A673 (cell line): ENCODE data around the gene ADH1B. TPM values are rescaled to one million over a fixed set of nuclear protein-coding genes. Genes with fewer than 3 reads are reported as not detected.
"Not testable (repeated sequence)": the region's sequence is repeated elsewhere in the genome, so short reads cannot be mapped to it uniquely, and the experiment has no call there.

Experiments
- BruUV-seq: library from RNA; stranded (reverse); fragments of 400-500 nt; replicated peaks from 2 replicates; lab custom pipeline; 2021; lab: Mats Ljungman, UMichigan
- CTCF ChIA-PET: fragments of 300-600 bp; sonication (Branson Sonifier 250); formaldehyde crosslinking; loops from one replicate; lab custom pipeline; 2022; ENCODE audit warnings: antibody characterized with exemption; lab: Charles Lee
- POLR2A ChIA-PET: fragments of 300-600 bp; sonication (Branson Sonifier 250); formaldehyde crosslinking; loops from one replicate; lab custom pipeline; 2022; ENCODE audit warnings: antibody characterized with exemption; ENCODE audit not compliant: low non-redundant PET; lab: Charles Lee
- DNase-seq: peaks from one replicate; pipeline ENCODE4 v3.0.0-alpha.2; 2015; ENCODE audit warnings: low spot score
- H3K27ac ChIP-seq: fragments of 200-600 bp; sonication (generic); 2 replicates; pipeline ENCODE4 v1.5.1; 2016; ENCODE audit warnings: mixed run types, low read depth, mild to moderate bottlenecking, mixed read lengths, antibody characterized with exemption, low read length; ENCODE audit not compliant: poor library complexity, severe bottlenecking
- H3K27me3 ChIP-seq: fragments of 200-600 bp; sonication (generic); replicated peaks from 2 replicates; pipeline ENCODE4 v1.6.1; 2017; ENCODE audit warnings: mixed run types, low read depth, mild to moderate bottlenecking, mixed read lengths, antibody characterized with exemption, low read length; ENCODE audit not compliant: insufficient read depth, poor library complexity
- H3K36me3 ChIP-seq: fragments of 200-600 bp; sonication (generic); 2 replicates; pipeline ENCODE4 v1.6.1; 2016; ENCODE audit warnings: mixed run types, mild to moderate bottlenecking, mixed read lengths, antibody characterized with exemption, low read length; ENCODE audit not compliant: insufficient read depth, poor library complexity, severe bottlenecking
- H3K4me1 ChIP-seq: fragments of 200-600 bp; sonication (generic); 2 replicates; pipeline ENCODE4 v1.6.1; 2017; ENCODE audit warnings: mixed run types, mild to moderate bottlenecking, mixed read lengths, antibody characterized with exemption, low read length; ENCODE audit not compliant: insufficient read depth, poor library complexity, severe bottlenecking
- H3K4me3 ChIP-seq: fragments of 200-600 bp; sonication (generic); 2 replicates; pipeline ENCODE4 v1.5.1; 2016; ENCODE audit warnings: low read depth, mixed run types, mild to moderate bottlenecking, mixed read lengths, low read length; ENCODE audit not compliant: poor library complexity, severe bottlenecking
- H3K9me3 ChIP-seq: fragments of 200-600 bp; sonication (generic); 2 replicates; pipeline ENCODE4 v1.6.1; 2016; ENCODE audit warnings: mixed run types, low read depth, mild to moderate bottlenecking, mixed read lengths, antibody characterized with exemption, low read length; ENCODE audit not compliant: poor library complexity, severe bottlenecking
- CTCF ChIP-seq: fragments of 300-800, 200-600 bp; sonication (generic); conservative IDR thresholded peaks from 2 replicates; pipeline ENCODE4 v1.5.1; 2017; ENCODE audit warnings: low read depth, mild to moderate bottlenecking, antibody characterized with exemption, low read length, moderate library complexity, mixed read lengths
- EZH2 ChIP-seq: fragments of 200-600 bp; sonication (generic); IDR thresholded peaks from 2 replicates; pipeline ENCODE4 v1.6.1; 2017; ENCODE audit warnings: borderline replicate concordance, low read depth, mild to moderate bottlenecking, mixed read lengths, antibody characterized with exemption, low read length; ENCODE audit not compliant: poor library complexity, severe bottlenecking
- intact Hi-C: fragments of 100-400 bp; cut with micrococcal nuclease; formaldehyde crosslinking; loops from one replicate; pipeline ENCODE4 v1.10.0; 2022; ENCODE audit not compliant: unreplicated experiment
- total RNA-seq: library from RNA; stranded (reverse); gene quantifications from 2 replicates; pipeline ENCODE4 v1.2.3, GENCODE V29; 2021

The ADH1B gene
- total RNA-seq, 1 experiment from 2014 or later = not detected

DNA sequence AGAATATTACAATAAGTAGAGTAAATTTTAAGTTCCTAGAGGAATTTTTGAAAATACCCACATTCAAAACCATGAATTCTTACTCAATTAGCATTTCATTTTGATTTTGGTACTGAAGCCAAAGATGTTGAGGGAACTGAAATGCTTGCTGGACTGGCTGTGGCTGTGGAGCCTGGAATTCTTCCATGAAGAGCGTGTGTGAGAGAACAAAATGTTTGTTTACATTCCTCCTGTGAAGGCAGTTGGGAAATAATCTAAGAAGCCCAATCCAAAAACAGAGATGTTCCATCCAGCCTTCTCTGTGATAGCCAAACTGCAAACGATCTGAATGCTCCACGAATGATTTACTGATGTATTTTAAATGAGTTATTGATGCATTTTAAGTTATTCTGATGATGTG lies 3.8 kb upstream of the ADH1B start:
- ChIA-PET POLR2A (no interaction called here), CTCF (no interaction called here)
- no TSS peak for BruUV-seq
- no peaks in the 10 kb centered on the region for H3K36me3 ChIP-seq
- no peak overlapping the region for H3K27ac ChIP-seq
- no peak for DNase-seq
- H3K9me3 ChIP-seq = no peaks in the 10 kb centered on the region
- H3K4me3 ChIP-seq = no peak overlapping the region
- no peaks in the 10 kb centered on the region for H3K27me3 ChIP-seq
- intact Hi-C loops = no loop called here
- no peaks in the 10 kb centered on the region for H3K4me1 ChIP-seq
- TF ChIP-seq EZH2 (no peak), CTCF (no peak)

- Histone ChIP-seq H3K27me3 (no peaks in the 10 kb centered on the region), H3K27ac (no peak overlapping the region), H3K4me3 (no peak overlapping the region), H3K4me1 (no peaks in the 10 kb centered on the region), H3K36me3 (no peaks in the 10 kb centered on the region), H3K9me3 (no peaks in the 10 kb centered on the region)
- no TSS peak for BruUV-seq
- ChIA-PET CTCF (no interaction called here), POLR2A (no interaction called here)
- DNase-seq = no peak
- TF ChIP-seq EZH2 (no peak), CTCF (no peak)
- intact Hi-C loops = no loop called here
Observed at GRCh38 chr4:99324361-99324760, 3.2 kb upstream of the ADH1B start.

- no peak for DNase-seq
- Histone ChIP-seq H3K4me1 (no peaks in the 10 kb centered on the region), H3K27ac (no peak overlapping the region), H3K9me3 (no peaks in the 10 kb centered on the region), H3K27me3 (no peaks in the 10 kb centered on the region), H3K4me3 (no peak overlapping the region), H3K36me3 (no peaks in the 10 kb centered on the region)
- POLR2A ChIA-PET = no interaction called here
- CTCF ChIA-PET = no interaction called here
- TF ChIP-seq EZH2 = no peak
- TF ChIP-seq CTCF = no peak
- no TSS peak for BruUV-seq
- intact Hi-C loops = no loop called here
Observed at GRCh38 chr4:99323756-99324155, 2.6 kb upstream of the ADH1B start.

DNA sequence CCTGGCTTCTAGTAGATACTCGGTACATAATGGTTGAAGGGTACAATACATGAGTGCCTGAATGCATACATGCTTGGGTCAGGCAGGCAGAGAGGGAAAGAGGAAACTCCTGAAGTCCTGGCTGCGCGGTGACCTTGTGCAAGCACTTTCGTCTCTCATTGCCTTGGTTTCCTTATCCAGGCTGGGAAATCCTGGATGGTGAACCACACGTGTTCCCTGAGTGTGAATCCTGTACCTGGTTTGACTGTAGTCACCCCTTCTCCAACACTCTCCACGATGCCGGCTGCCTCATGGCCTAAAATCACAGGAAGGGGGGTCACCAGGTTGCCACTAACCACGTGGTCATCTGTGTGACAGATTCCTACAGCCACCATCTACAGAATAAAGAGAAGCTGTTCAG lies 3.4 kb downstream of the ADH1B start:
- CTCF ChIA-PET, H3K36me3 ChIP-seq, BruUV-seq, H3K4me3 ChIP-seq, H3K9me3 ChIP-seq, H3K4me1 ChIP-seq, intact Hi-C loops, H3K27me3 ChIP-seq, DNase-seq, H3K27ac ChIP-seq, POLR2A ChIA-PET: not testable (repeated sequence)
